VCaP (cell line): ENCODE data around the gene ANO10.

Source experiments
- H3K27ac ChIP-seq: fragments of 450-650 bp; 2 replicates; pipeline ENCODE4 v1.5.1; 2017
- TF ChIP-seq, protein P1 (sequence below): fragments of 450-650 bp; conservative IDR thresholded peaks from 2 replicates; pipeline ENCODE4 v1.5.1; 2017; ENCODE audit warnings: mild to moderate bottlenecking, moderate library complexity

The ANO10 gene

DNA sequence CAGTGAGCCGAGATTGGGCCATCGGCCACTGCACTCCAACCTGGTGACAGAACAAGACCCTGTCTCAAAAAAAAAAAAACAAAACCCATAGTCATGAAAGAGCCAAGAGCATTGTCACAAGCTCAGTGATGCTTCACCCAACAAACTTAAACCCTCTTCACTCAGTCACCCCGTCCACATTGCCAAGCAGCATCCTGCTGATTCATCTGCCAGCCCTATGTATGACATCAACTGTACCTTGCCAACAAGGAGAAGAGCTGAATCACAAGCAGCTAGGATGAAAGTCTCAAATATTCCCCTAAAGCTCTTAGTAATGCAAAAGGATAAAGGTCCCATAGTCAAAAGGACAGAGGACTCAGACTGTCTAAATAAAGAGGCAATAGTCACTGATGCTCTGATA lies 90.0 kb downstream of the ANO10 start:
- no peak overlapping the region for H3K27ac ChIP-seq
- TF ChIP-seq, protein P1, sequence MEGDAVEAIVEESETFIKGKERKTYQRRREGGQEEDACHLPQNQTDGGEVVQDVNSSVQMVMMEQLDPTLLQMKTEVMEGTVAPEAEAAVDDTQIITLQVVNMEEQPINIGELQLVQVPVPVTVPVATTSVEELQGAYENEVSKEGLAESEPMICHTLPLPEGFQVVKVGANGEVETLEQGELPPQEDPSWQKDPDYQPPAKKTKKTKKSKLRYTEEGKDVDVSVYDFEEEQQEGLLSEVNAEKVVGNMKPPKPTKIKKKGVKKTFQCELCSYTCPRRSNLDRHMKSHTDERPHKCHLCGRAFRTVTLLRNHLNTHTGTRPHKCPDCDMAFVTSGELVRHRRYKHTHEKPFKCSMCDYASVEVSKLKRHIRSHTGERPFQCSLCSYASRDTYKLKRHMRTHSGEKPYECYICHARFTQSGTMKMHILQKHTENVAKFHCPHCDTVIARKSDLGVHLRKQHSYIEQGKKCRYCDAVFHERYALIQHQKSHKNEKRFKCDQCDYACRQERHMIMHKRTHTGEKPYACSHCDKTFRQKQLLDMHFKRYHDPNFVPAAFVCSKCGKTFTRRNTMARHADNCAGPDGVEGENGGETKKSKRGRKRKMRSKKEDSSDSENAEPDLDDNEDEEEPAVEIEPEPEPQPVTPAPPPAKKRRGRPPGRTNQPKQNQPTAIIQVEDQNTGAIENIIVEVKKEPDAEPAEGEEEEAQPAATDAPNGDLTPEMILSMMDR: no peak

GRCh38 chr3:43528498-43529099 lies 93.2 kb downstream of the ANO10 start:
- H3K27ac ChIP-seq: no peak overlapping the region
- TF ChIP-seq, protein P1: no peak

- H3K27ac ChIP-seq: no peak overlapping the region
- TF ChIP-seq, protein P1: no peak
These were observed 94.9 kb downstream of the ANO10 start for GRCh38 chr3:43526956-43527355.

GRCh38 chr3:43525941-43526607 lies 95.7 kb downstream of the ANO10 start:
- TF ChIP-seq, protein P1: no peak
- H3K27ac ChIP-seq: no peak overlapping the region

DNA sequence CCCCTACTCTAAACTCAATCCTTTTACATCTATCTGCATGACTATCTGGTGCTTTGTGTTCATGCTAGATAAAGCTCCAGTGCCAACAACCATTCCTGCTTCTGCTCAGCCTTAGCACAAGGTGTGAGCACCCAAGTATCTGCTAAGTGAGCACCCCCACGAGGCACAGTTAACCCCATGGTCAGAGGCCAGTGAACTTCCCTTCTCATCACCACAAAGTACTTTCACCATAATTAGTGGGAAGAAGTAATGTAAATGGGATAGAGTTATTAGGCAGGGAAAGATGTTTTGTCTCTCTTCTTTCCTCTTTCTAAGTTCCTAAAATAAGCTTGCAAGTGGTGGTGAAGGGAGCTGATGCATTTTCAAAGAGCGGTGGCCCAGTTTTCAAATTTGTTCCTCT lies 96.4 kb downstream of the ANO10 start:
- TF ChIP-seq, protein P1: no peak
- no peak overlapping the region for H3K27ac ChIP-seq

DNA sequence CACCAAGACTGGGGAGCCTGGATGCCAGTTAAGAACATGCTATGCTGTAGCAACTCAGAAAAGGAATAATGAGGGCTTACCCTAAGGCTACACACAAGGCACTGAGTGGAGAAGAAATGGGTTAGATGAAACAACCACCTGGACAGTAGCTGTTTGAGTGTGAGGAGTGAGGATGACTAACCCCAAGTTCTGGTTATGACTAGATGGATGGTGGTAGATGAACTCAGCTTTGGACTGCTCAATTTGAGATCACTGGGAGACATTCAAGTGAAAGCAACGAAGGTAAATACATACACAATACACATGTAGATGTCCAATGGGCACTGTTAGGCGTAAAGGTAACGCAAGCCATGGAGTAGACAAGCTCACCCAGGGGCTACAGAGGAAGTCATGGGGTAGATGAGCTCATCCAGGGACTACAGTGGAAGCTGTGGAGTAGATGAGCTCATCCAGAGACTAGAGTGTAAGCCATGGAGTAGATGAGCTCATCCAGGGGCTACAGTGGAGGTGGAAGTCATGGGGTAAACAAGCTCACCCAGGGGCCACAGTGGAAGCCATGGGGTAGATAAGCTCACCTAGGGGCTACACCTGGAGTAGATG lies 98.3 kb downstream of the ANO10 start:
- TF ChIP-seq, protein P1: no peak
- no peak overlapping the region for H3K27ac ChIP-seq

GRCh38 chr3:43522727-43523362 lies 99.0 kb downstream of the ANO10 start:
- TF ChIP-seq, protein P1: no peak
- H3K27ac ChIP-seq: no peak overlapping the region
